GM18517 (cell line): ENCODE measurements around the gene APBA1.

Experiments used
- ATAC-seq: cut with Tn5 transposase; IDR thresholded peaks from one replicate; pipeline ENCODE4 v1.9.1; 2021; ENCODE audit warnings: mild to moderate bottlenecking, moderate library complexity; ENCODE audit not compliant: unreplicated experiment

Gene APBA1

GRCh38 chr9:69377981-69378380, 294.2 kb downstream of the APBA1 start:
- no peak for ATAC-seq
